ENCODE measurements around the gene RFC2. TPM values are rescaled to one million over a fixed set of nuclear protein-coding genes. Genes with fewer than 3 reads are reported as not detected.

RFC2 gene
- total and polyA plus RNA-seq, 10 of the 15 experiments (the other 5 are each of a cell fraction or from before 2014, with no cell fraction given), result 25.8 to 145 (median 90.9) TPM

DNA sequence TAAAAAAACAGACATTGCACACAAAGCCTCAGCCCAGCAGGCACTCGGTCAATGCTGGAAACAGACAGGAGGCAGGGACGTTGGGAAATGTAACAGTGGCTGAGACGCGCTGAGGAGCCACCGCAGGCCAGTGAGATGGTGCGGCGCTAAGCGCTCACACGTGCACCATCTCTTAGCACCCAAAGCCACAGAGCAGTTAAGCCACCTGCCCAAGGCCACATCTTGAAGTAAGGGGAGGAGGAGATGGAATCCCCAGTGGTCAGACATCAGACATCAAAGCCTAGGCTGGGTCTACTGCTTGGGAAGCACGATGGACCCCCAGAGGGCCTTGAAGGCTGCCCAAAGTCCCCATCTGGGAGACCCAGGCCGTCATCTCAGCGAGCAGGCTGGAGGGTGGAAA, 28.8 kb downstream of the RFC2 start (continued):
- TF ChIP-seq, protein P1, sequence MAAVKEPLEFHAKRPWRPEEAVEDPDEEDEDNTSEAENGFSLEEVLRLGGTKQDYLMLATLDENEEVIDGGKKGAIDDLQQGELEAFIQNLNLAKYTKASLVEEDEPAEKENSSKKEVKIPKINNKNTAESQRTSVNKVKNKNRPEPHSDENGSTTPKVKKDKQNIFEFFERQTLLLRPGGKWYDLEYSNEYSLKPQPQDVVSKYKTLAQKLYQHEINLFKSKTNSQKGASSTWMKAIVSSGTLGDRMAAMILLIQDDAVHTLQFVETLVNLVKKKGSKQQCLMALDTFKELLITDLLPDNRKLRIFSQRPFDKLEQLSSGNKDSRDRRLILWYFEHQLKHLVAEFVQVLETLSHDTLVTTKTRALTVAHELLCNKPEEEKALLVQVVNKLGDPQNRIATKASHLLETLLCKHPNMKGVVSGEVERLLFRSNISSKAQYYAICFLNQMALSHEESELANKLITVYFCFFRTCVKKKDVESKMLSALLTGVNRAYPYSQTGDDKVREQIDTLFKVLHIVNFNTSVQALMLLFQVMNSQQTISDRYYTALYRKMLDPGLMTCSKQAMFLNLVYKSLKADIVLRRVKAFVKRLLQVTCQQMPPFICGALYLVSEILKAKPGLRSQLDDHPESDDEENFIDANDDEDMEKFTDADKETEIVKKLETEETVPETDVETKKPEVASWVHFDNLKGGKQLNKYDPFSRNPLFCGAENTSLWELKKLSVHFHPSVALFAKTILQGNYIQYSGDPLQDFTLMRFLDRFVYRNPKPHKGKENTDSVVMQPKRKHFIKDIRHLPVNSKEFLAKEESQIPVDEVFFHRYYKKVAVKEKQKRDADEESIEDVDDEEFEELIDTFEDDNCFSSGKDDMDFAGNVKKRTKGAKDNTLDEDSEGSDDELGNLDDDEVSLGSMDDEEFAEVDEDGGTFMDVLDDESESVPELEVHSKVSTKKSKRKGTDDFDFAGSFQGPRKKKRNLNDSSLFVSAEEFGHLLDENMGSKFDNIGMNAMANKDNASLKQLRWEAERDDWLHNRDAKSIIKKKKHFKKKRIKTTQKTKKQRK (IDR thresholded peaks at IDR 0.05; ENCODE audit: low read depth, low read length), result no peak
- TF ChIP-seq, protein P2, sequence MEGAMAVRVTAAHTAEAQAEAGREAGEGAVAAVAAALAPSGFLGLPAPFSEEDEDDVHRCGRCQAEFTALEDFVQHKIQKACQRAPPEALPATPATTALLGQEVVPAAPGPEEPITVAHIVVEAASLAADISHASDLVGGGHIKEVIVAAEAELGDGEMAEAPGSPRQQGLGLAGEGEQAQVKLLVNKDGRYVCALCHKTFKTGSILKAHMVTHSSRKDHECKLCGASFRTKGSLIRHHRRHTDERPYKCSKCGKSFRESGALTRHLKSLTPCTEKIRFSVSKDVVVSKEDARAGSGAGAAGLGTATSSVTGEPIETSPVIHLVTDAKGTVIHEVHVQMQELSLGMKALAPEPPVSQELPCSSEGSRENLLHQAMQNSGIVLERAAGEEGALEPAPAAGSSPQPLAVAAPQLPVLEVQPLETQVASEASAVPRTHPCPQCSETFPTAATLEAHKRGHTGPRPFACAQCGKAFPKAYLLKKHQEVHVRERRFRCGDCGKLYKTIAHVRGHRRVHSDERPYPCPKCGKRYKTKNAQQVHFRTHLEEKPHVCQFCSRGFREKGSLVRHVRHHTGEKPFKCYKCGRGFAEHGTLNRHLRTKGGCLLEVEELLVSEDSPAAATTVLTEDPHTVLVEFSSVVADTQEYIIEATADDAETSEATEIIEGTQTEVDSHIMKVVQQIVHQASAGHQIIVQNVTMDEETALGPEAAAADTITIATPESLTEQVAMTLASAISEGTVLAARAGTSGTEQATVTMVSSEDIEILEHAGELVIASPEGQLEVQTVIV (IDR thresholded peaks at IDR 0.05; ENCODE audit: borderline replicate concordance, partially characterized antibody), result no peak
- TF ChIP-seq BMI1 (IDR thresholded peaks at IDR 0.05; ENCODE audit: borderline replicate concordance) (no peak), HCFC1 (IDR thresholded peaks at IDR 0.05; ENCODE audit: low read length) (no peak), POLR2A (IDR thresholded peaks at IDR 0.05; ENCODE audit: low read depth, low read length) (peak; percentile 53), TBL1XR1 (IDR thresholded peaks at IDR 0.05; ENCODE audit: low read depth, low read length) (no peak), MXI1 (IDR thresholded peaks at IDR 0.05; ENCODE audit: low read depth, low read length) (no peak), RFX5 (IDR thresholded peaks at IDR 0.05; ENCODE audit: low read depth, low read length) (no peak), POLR2AphosphoS2 (IDR thresholded peaks at IDR 0.05; ENCODE audit: low read depth, low read length) (no peak; the same call in 1 of the 2 replicates), SMAD5 (IDR thresholded peaks at IDR 0.05; ENCODE audit: low read depth) (0 out of 2 replicates have a peak, but pooled peaks have one; percentile 9), CBFB (IDR thresholded peaks at IDR 0.05; ENCODE audit: low read depth) (no peak)
- TF ChIP-seq, protein P3, sequence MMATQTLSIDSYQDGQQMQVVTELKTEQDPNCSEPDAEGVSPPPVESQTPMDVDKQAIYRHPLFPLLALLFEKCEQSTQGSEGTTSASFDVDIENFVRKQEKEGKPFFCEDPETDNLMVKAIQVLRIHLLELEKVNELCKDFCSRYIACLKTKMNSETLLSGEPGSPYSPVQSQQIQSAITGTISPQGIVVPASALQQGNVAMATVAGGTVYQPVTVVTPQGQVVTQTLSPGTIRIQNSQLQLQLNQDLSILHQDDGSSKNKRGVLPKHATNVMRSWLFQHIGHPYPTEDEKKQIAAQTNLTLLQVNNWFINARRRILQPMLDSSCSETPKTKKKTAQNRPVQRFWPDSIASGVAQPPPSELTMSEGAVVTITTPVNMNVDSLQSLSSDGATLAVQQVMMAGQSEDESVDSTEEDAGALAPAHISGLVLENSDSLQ (IDR thresholded peaks at IDR 0.05), result no peak
- TF ChIP-seq, protein P4, sequence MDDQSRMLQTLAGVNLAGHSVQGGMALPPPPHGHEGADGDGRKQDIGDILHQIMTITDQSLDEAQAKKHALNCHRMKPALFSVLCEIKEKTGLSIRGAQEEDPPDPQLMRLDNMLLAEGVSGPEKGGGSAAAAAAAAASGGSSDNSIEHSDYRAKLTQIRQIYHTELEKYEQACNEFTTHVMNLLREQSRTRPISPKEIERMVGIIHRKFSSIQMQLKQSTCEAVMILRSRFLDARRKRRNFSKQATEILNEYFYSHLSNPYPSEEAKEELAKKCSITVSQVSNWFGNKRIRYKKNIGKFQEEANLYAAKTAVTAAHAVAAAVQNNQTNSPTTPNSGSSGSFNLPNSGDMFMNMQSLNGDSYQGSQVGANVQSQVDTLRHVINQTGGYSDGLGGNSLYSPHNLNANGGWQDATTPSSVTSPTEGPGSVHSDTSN (IDR thresholded peaks at IDR 0.05; ENCODE audit: insufficient replicate concordance, low read depth, low read length), result no peak
